SIG-M5 treated with dmso at 0.1 percent for 504 hours (cell line): ENCODE results near the gene LCORL.

ENCODE experiments used
- DNase-seq: peaks from one replicate; lab custom pipeline; 2025; ENCODE audit not compliant: unreplicated experiment; lab: John Stamatoyannopoulos, UW

The LCORL gene

DNA sequence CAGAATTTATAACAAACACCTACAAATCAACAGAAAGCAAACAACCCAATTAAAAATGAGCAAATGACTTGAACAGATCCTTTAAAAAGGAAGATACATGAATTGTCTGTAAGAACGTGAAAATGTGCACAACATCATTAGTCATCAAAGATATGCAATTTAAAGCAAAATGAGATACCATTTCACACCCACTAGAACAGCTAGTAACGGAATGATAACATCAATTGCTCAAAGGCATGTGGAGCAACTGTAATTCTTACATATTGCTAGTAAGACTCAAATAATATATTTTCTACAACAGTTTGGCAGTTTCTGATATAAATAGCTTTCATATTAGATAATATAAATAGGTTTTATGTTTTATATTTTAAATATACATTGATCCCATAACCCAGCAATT, 82.5 kb downstream of the LCORL start:
- DNase-seq, result no peak

GRCh38 chr4:17934286-17934685, 87.3 kb downstream of the LCORL start:
- DNase-seq, result no peak

GRCh38 chr4:17933126-17933525, 88.4 kb downstream of the LCORL start:
- no peak for DNase-seq

DNA sequence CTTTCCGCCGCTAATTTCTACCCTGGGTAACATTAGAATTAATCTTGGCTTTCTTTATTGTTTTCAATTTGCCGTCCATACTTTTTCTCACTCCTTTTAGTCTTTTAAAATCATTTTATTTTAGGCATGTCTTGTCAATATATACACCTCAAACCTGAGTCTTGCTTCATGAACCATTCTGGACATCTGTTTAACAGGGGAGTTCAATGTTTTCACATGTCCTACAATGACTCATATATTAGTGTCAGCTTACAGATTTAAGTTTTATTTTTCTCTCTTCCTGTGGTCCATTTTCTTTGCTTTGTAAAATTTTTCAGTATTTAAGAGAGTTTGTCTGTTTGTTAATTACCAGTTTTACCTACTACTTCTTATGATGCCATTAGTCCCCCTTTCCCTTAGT, 89.5 kb downstream of the LCORL start:
- DNase-seq, result no peak

GRCh38 chr4:17930256-17930655, 91.3 kb downstream of the LCORL start:
- DNase-seq, result no peak

- DNase-seq, result no peak
Observed at GRCh38 chr4:17924189-17924588, 97.4 kb downstream of the LCORL start.

- DNase-seq, result no peak
Observed at GRCh38 chr4:17921451-17921850, 100.1 kb downstream of the LCORL start.

- no peak for DNase-seq
Observed at GRCh38 chr4:17920681-17921080, 100.9 kb downstream of the LCORL start.

DNA sequence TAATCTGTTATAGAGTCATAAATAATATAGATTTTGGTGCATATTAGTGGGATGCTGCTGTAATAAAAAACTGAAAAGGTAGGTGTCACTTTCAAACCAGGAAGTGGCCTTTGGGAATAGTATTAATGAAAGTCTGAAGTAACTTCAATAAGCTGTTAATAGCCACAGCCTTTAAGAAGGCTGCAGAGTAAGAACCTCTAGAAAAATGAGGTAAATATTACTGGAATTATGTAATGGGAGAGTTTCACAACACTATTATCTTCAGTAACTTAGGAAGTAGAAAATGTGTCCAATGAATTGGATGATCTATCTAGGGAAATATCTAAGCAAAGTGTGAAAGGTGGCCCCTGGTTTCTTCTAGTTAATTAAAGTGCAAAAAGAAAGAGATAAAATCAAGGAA, 106.1 kb downstream of the LCORL start:
- no peak for DNase-seq

DNA sequence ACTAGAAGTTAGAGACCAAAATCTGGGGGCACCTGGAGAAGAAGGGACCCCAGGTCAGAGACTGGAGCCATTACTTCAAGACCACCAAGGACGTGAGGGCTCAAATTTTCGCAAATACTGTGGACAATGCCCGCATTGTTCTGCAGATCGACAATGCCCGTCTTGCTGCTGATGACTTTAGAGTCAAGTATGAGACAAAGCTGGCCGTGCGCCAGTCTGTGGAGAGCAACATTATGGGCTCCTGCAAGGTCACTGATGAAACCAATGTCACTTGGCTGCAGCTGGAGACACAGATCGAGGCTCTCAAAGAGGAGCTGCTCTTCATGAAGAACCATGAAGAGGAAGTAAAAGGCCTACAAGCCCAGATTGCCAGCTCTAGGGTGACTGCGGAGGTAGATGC, 109.5 kb downstream of the LCORL start:
- DNase-seq, result no peak

DNA sequence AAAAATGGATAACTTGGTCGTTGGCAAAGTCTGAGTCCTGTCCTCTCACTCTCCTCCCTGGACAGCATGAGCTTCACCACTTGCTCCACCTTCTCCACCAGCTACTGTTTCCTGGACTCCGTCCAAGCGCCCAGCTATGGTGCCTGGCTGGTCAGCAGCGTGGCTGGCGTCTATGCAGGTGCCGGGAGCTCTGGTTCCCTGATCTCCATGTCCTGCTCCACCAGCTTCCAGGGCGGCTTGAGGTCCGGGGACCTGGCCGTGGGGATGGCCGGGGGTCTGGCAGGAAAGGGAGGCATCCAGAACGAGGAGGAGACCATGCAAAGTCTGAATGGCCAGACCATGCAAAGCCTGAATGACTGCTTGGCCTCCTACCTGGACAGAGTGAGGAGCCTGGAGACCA, 109.9 kb downstream of the LCORL start:
- no peak for DNase-seq

DNA sequence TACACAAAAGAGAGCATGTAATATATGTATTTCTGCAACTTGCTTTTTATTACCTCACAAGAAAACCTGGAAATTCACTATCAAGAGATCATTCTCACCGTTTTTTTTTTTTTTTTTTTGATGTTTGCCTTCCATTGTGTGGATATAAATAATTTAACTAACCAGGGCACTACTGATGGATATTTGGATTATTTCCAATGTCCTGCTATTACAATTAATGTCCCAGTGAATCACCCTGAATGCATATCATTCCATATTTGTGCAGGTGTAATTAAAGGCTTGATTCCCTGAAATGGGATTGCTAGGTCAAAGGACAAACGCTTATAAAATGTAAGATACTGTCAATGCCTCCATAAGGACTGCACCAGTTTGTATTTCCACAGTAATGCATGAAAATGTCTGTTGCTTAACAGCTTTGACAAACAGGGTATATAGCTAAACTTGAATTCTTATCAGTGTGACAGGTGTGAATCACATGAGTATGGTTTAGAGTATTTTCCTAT, 123.0 kb downstream of the LCORL start:
- DNase-seq, result no peak

DNA sequence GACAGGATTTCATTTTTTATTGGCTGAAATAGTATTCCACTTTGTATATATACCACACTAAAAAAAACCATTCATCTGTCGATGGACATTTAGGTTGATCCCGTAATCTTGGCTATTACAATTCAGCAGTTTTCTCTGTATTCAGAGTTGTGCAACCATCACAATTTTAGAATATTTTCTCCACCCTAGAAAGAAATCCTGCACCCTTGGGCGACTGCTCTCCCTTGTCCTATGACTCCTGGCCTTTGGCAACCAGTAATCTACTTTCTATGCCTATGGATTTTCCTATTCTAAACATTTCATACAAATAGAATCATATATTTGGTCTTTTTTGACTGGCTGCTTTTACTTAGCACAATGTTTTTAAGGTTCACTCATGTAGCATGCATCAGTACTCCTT, 126.1 kb downstream of the LCORL start:
- no peak for DNase-seq

GRCh38 chr4:17894421-17894820, 127.1 kb downstream of the LCORL start:
- no peak for DNase-seq

- DNase-seq, result no peak
Observed at GRCh38 chr4:17889692-17890091, 131.9 kb downstream of the LCORL start.

GRCh38 chr4:17884511-17884910, 137.0 kb downstream of the LCORL start:
- no peak for DNase-seq

- DNase-seq, result no peak
Observed at GRCh38 chr4:17884063-17884462, 137.5 kb downstream of the LCORL start.

- no peak for DNase-seq
Observed at GRCh38 chr4:17877661-17878060, 143.9 kb downstream of the LCORL start.

GRCh38 chr4:17876943-17877342, 144.6 kb downstream of the LCORL start:
- no peak for DNase-seq

- no peak for DNase-seq
Observed at GRCh38 chr4:17875402-17876070, 146.0 kb downstream of the LCORL start.

GRCh38 chr4:17869327-17869726, 152.2 kb downstream of the LCORL start:
- DNase-seq, result no peak

GRCh38 chr4:17867276-17867675, 154.3 kb downstream of the LCORL start:
- no peak for DNase-seq

DNA sequence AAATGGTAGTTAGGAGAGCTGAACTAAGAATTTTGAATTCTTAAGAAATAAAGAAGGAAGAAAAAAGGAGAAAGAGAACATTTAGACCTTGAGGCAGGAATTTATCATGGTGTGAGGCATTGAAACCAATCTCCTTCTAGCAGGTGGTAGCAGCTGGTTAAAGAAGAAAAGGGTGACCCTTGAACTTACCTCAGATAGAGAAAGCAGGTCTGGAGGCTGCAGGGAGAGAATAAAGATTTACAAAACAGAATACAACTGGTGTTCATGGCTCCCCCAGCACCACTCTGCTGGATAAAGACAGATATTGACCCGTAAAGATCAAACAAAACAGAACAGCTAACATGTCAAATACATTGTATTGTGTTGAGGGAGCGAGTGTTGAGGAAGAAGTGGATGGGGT, 154.7 kb downstream of the LCORL start:
- no peak for DNase-seq
